NCI-H1694 (cell line): Measurements from ENCODE around the gene CEND1.

Source experiments
- DNase-seq: peaks from one replicate; lab custom pipeline; 2025; lab: John Stamatoyannopoulos, UW

The CEND1 gene

GRCh38 chr11:827146-827896 is 37.4 kb upstream of the CEND1 start:
- no peak for DNase-seq

DNA sequence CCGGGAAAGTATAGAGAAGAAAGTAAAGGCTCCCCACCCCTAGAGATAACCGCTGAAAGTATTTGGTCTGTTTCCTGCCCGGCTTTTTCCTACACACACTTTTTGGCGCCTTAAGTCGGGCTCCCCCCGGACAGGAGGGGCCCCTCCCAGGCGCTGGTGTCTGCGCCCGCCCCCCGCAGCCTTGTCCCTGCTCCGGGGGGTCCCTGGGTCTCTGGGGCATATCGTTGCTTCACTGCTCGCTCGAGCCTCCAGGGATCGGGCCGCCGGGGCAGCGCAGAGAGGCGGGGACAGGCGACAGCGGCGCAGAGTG is 36.9 kb upstream of the CEND1 start:
- DNase-seq, result no peak

GRCh38 chr11:826227-826621 is 36.3 kb upstream of the CEND1 start:
- DNase-seq, result no peak

DNA sequence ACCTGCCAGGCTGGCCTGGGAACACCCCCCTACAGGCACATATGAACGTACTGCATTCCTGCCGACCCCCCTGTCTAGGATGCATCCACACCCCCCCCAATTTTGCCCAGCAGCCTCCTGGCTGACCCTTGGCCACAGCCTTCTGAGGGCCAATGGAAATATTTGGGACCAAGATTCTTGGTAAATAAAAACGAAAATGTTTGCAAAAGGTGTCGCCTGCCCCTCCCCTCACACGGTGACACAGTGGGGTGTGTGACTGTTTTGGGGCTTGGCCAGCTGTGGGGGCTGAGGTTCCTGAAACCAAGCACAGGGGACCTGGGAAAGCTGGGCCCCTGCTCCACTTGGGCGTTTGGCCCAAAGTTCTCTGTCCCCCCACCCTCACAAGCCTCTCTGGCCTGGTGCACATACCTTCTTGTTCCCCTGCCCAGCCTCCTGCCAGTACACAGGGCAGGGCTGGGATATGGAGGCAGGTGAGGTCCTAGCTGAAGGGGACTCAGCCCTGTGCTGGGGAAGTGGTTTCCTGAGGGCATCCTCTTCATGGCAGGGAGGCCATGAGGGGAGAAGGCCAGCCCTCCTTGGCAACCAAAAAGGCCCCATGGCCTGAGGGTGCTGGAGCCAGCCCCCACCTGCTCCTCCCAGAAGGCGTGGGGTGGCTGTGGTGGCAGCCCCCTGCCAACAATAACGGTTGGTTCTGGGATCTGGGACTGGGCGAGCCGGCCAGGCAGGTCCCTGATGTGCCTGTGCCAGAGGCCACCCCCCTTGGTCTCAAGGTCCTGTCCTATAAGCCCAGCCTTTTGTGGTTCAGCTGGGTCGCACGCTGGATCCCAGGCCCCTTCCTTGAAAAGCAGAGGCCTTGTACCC is 35.7 kb upstream of the CEND1 start:
- no peak for DNase-seq

- no peak for DNase-seq
Observed at GRCh38 chr11:824942-825341, 35.1 kb upstream of the CEND1 start.

DNA sequence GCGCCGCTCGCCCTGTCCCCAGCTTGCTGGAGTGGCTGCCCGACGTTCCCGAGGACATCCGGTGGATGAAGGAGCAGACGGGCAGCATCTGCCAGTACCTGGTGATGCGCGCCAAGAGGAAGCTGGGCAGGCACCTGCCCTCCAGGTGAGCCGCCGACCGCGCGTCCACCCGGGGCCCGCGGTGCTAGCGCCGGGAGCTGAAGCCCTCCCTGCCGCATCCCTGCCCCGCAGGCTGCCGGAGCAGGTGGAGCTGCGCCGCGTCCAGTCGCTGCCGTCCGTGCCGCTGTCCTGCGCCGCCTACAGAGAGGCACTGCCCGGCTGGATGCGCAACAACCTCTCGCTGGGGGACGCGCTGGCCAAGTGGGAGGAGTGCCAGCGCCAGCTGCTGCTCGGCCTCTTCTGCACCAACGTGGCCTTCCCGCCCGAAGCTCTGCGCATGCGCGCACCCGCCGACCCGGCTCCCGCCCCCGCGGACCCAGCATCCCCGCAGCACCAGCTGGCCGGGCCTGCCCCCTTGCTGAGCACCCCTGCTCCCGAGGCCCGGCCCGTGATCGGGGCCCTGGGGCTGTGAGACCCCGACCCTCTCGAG is 34.5 kb upstream of the CEND1 start:
- DNase-seq, result no peak

DNA sequence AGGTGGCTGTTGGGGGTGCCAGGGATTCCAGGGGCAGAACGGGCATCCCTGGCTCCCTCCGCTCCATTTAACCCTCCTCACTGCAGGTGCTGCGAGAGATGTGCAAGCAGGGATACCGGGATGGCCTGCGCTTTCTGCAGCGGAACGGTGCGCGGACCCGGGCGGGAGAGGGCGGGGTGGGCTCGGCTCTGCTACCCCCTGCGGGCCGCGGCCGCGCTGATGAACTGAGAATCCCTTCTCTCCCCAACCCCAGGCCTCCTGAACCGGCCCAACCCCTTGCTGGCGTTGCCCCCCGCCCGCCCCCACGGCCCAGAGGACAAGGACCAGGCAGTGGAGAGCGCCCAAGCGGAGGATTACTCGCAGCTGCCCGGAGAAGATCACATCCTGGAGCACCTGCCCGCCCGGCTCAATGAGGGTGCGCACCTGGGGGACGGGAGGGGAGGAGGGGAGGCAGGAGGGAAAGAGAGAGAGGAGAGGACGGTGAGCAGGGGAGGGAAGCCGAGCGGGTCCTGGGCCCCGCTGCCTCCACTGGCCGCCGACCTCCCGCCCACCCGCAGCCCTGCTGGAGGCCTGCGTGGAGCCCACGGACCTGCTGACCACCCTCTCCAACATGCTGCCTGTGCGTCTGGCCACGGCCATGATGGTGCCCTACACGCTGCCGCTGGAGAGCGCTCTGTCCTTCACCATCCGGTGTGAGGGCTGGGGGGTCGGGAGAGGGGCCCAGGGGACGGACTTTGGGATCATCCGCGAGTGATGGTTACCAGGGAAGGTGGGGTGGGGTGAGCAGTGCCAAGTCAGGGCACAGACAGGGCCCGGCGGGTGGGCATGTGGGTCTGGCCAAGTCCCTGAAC is 33.8 kb upstream of the CEND1 start:
- DNase-seq, result no peak

DNA sequence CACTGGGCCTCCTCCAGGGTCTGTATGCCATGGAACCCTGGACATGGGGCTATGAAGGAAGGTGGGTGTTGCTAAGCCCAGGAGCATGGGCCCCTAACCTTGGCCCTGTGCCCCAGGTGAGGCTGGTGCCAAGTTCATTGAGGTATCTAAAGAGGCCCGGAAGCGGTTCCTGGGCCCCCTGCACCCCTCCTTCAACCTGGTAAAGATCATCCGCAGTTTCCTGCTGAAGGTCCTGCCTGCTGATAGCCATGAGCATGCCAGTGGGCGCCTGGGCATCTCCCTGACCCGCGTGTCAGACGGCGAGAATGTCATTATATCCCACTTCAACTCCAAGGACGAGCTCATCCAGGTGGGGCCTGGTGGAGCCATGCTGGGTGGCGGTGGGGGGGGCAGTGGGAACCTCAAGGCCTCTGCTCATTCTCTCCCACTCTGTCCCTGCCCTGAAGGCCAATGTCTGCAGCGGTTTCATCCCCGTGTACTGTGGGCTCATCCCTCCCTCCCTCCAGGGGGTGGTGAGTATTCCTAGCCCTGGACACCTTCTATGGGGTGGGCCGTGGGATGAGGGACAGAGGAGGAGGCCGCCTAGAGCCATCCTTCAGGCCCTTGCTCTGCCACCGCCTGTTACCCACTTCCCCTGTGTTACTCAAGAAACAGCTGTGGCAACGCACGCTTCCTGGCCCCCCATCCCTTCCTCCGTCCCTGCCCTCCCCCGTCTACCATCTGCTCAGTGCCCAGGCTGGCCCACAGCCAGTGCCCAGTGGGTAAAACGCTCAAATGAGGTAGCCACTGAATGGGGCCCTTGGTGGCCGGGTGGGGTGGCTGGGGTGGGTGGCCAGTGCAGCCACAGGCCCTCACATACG is 31.9 kb upstream of the CEND1 start:
- no peak for DNase-seq

DNA sequence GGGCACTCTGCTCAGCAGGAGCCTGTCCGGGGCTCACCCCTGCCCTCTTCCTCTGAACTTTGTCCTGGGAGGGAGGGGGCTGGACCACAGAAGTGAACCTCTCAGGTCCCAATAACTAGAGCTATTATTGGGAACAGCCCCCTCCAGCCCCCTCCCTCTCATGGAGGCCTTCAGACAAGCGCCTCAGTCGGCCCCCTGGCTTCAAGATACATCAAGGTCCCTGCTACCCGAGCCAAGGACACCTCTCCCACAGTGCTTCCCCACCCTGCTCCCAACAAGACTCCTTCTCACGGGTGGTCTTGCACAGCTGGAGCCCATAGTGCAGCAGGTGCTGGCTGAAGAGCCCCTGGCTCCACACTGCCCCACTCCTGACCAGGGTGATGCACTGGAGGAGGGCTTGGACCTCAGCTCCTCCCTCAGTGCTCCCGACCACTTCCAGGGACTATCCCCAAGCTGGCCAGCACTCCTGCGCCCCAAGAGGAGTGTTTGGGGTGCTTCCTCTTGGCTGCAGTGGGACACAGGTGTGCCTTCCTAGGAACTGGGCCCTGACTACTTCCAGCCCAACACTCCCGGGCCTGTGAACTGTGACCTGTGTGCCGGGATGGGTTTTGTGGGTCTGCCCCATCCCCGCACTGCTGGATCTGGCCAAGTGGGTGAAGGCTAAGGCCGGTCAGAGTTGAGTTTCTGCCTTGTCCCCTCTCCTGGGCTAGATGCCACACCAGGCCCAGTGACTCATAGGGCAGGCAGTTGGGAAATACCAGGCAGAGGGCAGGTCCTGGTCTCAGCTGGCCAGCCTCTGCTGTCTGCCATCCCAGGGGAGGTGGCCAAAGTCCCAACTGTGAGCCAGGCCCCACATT is 31.0 kb upstream of the CEND1 start:
- no peak for DNase-seq

- DNase-seq, result no peak
Observed at GRCh38 chr11:819943-820649, 30.2 kb upstream of the CEND1 start.

GRCh38 chr11:819129-819931 is 29.4 kb upstream of the CEND1 start:
- DNase-seq, result peak; percentile 52

- no peak for DNase-seq
Observed at GRCh38 chr11:818396-819128, 28.7 kb upstream of the CEND1 start, which contains the start of gene PNPLA2. Gene PNPLA2 (plus strand): TSS chr11:818914. CDS start chr11:819719, 805 bp downstream.

- DNase-seq, result no peak
Observed at GRCh38 chr11:816433-816779, 26.5 kb upstream of the CEND1 start.

DNA sequence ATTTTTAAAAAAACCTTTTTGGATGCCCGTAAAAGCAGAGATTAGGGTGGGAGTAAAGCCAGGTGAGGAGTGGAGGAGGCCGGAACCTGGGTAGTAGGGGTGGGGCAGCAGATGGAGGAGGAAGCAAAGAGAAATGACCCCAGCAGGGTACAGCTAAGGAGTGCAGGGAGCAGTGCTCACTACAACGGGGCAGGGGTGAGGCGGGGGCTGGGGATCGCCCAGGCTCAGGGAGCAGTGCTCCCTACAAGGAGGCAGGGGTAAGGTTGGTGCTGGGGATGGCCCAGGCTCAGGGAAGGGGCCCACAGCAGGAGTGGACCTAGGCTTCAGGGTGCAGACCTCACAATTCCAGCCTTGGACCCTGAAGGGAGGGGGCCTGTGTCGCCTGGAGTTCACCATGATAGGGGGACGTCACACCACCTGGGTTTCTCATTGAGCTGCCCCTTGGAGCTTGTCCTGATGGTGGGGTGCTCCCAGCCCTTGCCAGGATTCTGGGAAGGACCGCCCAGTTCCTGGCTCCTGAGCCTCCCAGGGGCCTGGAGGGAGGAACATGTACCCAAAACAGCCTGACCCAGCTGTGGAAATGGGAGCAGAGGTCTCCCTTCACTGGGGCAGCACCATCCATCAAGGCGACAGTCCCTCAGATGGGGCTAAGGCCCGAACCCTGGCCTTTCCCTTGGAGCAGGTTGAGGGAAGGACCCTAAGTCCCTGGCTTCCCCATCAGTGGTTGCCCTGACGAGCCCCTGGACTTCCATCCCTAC is 26.0 kb upstream of the CEND1 start:
- DNase-seq, result no peak

GRCh38 chr11:813456-814096 is 23.7 kb upstream of the CEND1 start:
- no peak for DNase-seq

GRCh38 chr11:813072-813455 is 23.2 kb upstream of the CEND1 start:
- no peak for DNase-seq

DNA sequence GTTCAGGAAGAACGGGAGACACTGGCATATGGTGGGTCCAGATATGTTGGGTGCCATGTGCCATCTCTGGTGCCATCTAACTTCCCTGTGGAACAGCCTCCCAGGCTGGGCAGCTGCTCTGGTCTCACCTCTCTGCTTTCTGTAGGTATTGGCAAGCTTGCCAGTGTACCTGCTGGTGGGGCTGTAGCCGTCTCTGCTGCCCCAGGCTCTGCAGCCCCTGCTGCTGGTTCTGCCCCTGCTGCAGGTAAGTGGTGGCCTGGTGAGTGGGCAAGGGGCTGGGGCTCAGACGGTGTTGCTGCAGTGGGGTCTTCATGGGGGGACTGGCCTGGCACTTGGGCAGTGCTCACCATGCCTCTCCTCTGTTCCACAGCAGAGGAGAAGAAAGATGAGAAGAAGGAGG is 22.5 kb upstream of the CEND1 start:
- DNase-seq, result no peak
